GM18520 (cell line): ENCODE measurements around the gene PYY.

Experiments
- ATAC-seq: cut with Tn5 transposase; IDR thresholded peaks from one replicate; pipeline ENCODE4 v1.9.1; 2021; ENCODE audit not compliant: unreplicated experiment

PYY gene

DNA sequence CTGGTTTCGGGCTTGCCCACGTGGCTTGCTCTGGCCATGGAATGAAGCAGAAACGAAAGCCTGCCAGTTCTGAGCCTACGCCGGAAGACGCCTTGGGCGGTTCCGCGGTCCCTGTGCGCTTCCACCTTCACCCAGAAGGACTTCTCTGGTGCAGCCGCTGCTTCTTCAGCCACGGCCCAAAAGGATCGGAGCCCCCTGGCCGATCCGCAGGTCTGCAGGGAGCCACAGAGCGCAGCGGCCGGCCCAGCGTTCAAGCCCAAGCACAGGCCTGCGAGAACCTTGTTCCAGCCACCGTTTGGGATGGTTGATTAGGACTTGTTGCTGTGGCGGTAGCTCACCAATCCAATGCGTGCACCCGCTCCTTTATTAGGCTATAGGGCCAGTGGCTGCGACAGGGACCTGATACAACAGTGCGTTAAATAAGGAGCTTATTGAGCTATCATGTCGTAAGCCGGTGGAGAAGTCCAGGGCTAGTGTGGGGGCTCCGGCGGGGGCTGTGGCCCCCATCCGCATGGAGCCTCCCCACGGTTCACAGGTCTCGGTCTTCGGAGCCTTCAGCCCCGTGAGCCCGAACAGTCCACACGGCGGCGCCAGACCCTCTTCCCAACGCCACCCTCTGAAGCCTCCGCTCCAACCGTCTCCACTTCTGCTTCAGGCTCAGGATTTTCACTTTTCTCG lies 36.3 kb downstream of the PYY start:
- ATAC-seq = no peak

DNA sequence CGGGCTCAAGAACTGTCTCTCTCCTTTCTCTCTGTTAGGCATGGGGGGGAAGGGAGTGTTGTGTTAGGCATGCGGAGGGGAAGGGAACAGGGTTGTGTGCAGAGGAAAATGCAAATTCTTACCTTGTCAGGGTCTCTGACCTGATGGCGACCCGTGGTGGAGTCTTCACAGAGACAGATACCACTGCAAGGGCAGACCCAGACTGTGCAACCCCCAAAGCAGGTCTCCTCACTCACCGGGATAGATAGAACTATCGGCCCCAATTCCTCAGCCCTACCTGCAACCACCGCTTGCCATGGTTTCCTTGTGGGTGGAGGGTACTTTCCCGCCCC lies 36.8 kb downstream of the PYY start:
- ATAC-seq = no peak

DNA sequence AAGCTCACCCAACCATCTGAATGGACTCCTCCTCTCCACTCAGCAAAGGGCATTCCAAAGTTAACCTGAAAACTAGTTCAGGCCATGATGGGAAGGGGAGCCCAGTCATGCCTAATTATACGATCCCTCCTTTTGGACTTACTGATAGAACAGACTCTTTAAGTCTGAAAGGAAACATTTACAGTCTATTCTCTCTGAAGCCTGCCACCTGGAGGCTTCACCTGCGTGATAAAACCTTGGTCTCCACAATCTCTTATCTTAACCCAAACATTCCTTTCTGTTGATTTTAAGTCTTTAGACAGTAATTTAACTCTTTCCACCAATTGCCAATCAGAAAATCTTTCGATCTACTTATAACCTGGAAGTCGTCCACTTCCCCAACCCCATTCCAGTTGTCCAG lies 37.4 kb downstream of the PYY start:
- ATAC-seq = no peak

DNA sequence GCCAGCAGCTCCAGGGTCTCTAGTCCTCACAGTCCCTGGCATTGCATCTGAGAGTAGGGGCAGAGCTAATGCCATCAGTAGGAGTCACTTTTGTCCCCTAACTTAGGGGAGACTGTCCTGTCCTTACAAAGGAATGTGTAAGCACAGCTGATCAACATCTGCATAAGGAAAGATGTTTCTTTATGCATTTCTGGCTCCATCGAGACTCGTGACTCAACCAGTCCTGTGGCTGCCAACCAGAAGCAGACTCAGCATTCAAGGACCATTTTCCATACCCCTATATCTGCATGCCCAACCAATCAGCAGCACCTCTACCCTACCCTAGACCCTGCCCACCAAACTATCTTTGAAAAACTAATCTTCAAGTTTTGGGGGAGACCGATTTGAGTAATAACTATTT lies 38.2 kb downstream of the PYY start:
- no peak for ATAC-seq

DNA sequence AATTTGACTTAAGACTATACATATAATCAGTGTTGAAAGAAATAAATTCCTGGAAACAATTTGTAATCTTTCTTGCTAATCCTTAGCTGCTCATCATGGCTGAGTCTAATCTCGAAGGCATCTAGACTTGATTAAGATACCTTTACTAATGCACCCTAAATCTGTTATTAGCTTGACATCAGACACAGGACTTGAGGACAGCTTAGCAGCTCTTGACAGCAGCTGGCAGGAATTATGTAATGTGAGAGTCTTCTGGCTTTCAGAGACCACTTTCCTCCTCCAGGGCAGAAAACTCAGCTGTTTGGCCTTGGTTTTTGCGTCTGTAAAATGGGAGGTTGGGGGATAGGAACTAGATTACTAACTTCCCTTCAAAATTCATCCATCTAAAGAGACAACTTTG lies 39.3 kb downstream of the PYY start:
- no peak for ATAC-seq

DNA sequence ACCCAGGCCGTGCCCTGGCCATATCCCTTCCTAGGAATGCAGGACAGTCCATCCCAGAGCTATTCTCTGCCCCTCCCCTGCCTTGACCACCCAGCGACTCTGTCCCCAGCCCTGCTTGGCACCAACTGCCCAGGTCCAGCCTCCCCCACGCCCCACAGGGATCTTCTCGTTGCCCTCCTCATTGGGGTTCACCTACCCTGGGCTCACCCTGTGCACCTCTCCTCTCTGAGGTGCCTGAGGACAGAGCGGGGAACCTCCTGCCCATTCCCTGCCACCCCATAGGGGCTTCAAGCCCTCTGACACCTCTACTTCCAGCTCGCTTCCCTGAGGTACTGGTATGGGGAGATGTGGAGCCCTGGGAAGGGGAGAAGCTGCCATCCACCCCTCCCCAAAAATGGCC lies 40.2 kb downstream of the PYY start:
- ATAC-seq = no peak

DNA sequence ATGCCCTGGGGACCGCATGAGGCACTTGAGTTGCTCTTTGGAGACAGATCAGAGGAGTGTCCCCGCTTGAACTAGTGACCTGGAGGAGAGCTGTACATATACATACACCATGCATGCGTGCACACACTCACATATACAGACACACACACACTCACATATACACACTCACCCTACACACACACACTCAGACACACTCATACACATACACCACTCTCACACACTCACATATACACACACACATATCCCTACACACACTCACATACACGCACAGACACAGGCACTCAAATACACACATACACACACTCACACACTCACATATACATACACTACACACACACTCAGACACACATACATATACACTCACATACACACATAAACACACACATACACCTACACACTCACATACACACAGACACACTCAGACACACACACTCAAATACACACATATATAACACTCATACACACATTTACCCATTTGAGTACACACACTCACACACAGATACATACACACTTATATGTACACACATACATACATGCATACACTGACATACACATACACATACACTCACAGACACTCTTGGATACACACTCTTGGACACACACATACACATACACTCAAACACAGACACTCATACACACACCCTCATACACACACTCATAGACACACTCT lies 41.0 kb downstream of the PYY start:
- no peak for ATAC-seq

DNA sequence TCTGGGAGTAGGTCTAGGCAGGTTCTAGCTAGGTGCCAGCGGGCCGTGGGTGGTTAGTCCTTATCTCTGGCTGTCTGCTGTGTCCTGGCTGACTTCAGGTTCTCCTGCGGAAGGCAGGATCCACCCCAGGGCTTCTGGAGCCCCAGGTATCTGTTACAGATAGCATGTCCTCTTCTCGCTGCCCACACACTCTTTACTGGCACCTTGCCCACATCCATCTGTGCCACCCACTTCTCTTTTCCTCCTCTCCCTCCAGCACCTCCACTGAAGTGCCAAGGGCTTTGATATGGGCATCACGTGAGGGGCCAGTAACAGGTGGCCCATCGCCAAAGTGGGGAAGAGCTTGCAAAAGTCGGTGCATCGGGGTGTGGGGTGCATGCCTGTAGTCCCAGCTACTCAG lies 41.8 kb downstream of the PYY start:
- ATAC-seq = no peak

DNA sequence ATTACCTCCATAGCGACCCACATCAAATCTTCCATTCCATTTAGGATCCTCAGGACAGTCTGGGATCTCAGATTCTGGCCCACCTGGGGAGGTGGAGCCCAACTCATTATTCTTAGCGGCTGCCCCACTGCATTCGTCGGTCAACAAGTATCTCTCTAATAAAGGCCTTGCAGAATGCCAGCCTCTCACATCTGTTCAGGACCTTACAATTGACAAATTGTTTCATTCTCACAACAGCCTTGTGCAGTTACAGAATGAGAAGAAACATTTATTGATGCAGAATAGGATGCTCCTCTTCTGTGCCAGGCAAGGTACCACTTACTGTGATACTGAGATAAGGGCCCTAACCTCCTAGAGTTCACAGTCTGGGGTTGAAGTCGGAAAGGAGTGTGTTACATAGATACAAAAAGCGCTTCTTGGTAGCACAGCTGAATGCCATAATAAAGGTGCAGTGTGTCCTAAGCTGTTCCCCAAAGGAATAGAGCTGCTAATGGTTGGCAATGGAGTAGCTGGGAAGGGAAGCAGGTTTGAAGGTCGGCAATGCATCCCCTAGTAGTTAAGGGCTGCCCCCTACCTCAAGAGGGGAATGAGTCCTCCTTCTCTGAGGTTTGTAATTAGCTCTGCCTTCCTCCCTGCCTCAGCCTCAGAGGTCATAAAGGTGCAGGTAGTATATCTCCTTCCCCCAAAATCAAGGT lies 44.1 kb downstream of the PYY start:
- no peak for ATAC-seq

DNA sequence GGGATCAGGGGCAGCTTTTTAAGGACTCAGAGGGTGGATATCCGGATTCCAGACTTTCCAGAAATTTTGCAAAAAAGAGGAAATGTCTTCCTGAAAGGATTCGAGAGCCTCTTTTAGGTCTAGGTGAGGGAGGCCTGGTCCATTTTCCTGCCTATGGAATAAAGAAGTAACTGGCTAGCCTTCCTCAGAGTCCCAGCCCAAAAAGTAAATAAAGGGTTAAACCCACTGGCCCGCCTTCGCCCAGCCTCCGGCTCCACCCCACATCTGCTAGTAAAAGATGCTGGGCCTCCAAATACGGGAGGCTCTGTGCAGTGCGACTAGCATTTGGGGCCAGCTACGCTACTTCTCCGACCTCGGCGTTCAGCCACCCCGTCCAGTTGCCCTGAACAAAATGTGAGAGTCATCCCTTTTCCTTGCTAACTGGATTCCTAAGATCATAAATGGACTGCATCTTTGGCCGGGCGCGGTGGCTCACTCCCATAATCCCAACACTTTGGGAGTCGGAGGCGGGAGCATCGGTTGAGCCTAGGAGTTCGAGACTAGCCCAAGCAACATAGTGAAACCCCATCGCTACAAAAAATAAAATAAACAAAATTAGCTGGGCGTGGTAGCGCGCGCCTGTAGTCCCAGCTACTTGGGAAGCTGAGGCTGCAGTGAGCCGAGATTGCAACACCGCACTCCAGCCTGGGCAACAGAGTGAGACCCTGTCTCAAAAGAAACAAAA lies 45.6 kb downstream of the PYY start:
- ATAC-seq = no peak

DNA sequence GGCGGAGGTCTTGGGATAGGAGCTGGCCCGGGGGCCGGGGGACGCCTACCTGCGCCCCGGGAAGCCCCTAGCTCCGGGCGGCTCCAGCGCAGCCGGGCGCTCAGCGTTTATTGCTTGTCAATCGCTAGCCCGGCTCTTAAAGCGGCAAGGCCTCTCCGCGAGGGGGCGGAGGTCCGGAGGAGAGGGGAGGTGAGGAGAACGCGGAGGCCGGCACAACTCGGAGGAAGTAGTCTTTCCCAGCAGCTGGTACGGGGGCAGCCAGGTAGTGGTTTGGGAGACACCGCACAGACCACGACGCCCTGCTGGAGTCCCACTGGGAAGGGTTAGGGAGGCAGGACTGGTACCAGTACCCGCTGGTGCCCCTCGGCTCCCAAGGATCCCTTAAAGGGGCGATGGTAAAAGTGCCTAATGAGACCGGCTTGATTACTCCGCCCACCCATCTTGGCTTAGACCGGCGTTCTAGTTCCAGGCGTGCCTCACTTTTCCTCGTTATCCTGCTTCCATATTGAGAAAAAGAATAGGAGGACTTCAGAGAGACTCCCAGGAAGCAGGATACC lies 46.2 kb downstream of the PYY start, which contains the start of gene MPP2:
TSS of gene MPP2 (minus strand) at position 112 of the 557 bp plus-strand sequence. CDS start 3,076 bp downstream, outside the sequence.
- no peak for ATAC-seq

DNA sequence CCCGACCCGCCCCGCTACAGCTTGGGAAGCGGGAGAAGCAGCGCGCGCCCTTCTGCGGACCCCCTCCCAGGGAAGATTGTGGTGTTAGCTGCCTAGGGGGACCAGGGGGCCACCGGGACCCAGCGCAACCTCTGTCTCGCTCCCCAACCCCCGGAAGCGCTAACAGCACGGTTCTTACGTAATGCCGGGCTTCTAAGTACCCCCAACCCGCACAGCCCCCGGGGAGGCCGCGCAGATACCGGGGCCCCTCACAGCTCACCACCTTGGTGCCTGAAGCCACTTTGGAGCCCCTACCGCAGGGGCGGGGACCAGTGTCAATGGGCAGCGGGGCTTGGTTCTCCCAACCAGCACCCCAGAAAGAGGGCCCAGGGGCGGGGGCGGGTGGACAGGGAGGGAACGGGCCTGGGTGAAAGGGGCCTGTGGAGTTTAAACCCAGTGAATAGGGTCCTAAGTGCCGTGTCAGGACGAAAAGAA lies 46.8 kb downstream of the PYY start:
- ATAC-seq = no peak

DNA sequence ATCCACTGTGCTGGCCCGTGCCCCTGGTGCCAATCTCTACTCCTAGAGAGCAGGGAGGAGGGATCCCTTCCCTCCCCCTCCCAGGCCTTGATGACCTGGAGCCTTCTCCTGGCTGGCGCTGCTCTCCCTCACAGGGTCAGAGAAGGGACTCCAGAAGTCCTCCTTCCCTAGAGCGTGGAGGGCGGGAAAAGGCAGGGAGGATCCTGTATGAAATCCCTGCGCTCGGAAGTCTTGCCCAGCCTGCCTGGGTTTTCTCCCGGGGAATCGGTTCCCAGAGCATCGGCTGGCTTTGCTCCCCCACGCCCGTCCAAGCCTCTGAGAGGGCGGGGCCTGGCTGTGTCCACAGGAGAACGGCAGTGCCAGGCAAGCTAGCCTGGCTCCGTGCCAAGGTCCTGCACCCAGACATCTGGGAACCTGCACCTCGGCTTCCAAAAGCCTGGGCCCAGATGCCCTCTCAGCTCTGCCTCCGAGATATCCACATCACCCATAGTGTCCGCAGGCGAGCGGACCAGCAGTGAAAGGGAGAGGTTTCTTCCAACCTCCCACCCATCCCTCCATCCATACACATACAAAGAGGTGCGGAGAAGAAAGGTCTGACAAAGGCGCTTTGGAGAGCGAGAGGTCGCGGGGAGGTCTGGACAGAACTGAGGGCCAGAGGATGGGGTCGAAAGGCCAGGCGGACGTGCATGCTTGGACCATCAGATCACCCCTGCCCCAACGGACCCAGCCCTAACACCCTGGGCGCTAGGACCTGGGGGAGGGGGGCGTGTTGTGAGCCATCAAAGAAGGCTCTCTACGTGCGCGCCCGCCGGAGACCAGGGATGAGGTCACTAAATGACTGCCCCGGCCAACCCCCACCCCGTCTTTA lies 47.5 kb downstream of the PYY start:
- ATAC-seq = no peak

DNA sequence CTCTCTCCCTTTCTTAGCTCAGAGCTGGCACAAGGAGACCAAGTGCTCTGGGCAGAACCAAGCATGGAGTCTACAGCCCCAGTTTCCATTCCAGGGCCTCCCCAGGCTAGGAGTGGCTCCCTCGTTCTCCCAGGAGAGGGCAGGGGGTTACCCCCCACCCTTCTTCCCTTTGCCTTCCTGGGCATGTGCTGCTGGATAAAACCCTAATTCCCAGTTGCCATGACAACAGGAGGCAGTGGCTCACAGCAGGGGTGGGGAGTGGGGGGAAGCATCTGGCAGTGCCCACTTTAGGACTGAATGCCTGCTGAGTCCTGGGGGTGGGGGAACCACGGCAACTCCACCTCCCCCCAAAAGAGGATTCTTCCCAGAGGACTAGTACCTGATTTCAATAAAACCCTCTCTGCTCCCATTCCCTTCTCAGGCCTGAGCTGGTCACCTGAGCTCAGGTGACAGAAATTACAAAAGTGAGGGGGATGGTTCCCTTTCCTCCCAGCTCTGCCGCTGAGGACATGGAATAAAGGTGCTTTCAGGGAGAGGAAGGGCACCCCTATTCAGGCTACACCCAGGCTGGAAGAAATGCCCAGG lies 48.2 kb downstream of the PYY start:
- ATAC-seq = no peak
